GM12873 (cell line): ENCODE results near the gene FAM151A.

ENCODE experiments used
- TF ChIP-seq, protein P1 (sequence below): IDR thresholded peaks from 2 replicates; pipeline ENCODE4 v1.5.1; 2012; ENCODE audit warnings: low read depth, mild to moderate bottlenecking, moderate library complexity, low read length, control low read depth; ENCODE audit not compliant: insufficient read depth; ENCODE audit errors: missing control alignments

Gene FAM151A

DNA sequence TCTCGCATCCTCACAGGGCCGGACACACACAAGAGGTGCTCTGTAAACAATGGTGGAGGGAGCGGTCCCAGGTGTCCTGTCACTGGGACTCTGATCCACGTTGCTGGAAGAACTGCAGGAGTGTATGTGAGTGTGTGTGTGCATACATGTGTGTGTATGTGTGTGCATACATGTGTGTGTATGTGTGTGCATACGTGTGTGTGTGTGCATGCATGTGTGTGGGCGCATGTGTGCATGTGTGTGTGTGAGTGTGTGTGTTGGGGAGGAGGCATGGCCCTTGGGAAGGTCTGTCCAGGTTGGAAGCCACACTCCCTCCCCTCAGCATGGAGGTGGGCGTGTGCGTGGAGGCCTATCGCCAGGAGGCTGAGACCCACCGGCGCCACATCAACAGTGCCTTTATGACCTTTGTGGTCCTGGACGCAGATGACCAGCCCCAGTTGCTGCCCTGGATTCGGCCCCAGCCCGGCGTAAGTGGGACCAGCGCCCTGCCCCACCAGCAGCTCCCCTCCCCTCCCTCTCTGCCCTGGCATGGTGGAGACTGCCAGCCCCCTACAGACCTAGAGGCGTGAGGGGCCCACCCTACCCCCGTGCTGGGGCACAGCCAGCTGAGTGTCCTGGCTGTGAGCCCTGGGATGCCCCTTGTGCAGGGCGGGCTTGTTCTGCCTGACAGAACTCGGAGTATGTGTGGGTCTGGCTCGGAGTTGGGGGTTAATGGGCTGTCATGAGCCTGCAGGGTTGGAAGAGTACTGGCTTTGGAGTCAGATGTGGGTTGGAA lies 22.2 kb downstream of the FAM151A start:
- TF ChIP-seq, protein P1, sequence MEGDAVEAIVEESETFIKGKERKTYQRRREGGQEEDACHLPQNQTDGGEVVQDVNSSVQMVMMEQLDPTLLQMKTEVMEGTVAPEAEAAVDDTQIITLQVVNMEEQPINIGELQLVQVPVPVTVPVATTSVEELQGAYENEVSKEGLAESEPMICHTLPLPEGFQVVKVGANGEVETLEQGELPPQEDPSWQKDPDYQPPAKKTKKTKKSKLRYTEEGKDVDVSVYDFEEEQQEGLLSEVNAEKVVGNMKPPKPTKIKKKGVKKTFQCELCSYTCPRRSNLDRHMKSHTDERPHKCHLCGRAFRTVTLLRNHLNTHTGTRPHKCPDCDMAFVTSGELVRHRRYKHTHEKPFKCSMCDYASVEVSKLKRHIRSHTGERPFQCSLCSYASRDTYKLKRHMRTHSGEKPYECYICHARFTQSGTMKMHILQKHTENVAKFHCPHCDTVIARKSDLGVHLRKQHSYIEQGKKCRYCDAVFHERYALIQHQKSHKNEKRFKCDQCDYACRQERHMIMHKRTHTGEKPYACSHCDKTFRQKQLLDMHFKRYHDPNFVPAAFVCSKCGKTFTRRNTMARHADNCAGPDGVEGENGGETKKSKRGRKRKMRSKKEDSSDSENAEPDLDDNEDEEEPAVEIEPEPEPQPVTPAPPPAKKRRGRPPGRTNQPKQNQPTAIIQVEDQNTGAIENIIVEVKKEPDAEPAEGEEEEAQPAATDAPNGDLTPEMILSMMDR: no peak

DNA sequence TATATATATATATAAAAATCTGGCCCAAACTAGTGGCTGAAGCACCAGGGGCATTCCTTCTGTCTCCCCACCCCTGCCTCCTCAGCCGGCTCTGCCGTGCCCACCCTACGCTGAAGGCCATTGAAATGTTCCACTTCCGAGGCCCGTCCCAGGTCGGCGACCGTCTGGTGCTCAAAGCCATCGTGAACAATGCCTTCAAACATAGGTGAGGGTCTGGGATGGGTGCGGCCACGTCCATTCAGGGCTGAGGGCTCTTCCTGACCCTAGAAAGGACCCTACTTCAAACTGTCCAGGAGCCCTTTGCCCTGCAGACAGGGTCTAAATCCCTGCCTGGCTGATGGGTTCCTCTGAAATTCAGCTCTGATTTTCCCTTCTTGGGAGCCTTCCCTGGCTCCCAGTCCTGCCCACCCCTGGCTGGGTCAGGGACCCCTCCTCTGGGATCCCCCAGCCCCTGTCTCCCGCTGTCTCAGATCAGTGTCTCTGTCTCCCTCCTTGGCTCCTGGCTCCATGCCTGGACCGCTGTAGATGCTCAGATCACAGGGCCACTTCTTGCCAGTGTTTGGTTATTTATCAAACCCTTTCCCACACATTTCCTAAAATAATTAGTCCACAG lies 24.0 kb downstream of the FAM151A start:
- TF ChIP-seq, protein P1: no peak

DNA sequence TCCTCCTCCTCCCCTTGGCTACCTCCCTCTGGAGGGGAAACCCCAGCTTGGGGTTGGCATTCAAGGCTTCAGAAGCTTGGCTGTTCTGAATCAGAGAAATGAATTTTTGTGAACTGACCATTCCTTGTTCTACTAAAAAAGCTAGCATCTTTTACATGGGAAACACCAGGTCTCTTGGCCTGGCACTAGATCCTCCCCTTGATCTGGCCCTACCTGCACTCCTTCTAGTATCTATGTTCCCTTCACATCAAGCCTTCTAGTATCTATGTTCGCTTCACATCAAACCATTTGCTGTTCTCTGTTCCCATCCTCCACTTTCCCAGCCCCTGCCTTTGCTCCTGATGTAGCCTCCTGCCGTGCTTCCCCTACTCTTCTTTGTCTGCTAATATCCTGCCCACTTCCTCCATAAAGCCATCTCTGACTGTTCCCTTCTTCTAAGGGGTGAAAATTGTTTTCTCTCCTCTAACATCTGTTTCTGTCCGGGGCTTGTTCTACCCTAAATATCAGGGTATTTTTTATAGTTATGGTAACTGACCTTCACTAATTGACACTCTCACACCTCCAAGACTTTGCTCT lies 25.8 kb downstream of the FAM151A start:
- TF ChIP-seq, protein P1: no peak

DNA sequence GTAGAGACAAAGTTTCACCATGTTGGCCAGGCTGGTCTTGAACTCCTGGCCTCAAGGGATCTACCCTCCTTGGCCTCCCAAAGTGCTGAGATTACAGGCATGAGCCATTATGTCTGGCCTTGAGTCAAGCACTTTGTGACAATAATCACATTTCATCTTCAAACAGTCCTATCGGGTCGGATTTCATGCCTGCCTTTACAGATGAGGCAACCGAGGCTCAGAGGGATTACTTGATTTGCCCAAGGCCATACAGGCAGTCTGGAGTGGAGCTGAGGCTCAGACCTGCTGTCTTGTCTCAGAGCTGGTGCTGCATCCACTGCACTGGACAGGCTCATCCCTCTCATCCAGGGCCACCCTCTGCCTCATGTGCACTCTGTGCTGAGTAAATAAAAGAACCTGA lies 26.6 kb downstream of the FAM151A start:
- TF ChIP-seq, protein P1: no peak

DNA sequence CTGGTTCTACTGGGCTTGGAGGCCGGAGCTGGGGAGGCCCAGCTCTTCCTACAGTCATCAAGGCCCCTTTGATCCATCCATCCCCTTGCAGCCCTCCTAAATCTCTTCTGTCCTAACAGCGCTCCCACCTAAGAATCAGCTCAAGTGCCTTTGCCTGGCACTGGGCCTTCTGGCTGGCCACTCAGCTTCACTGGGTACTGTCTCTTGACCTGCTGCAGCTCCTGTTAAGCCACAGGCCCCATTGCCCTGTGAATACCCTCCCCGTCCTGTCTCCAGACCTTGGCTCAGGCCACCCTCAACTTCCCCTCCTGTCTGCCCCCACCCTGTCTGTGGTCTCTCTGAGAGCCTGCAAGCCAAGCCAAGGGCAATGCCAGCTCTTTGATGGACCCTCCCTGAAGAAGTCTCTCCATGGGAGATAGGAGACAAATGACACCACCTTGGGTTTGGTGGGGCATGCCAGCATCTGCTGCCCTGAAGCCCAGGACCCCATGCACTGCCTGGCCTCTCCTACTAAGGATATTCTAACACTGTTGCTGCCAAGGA lies 27.3 kb downstream of the FAM151A start:
- TF ChIP-seq, protein P1: no peak

DNA sequence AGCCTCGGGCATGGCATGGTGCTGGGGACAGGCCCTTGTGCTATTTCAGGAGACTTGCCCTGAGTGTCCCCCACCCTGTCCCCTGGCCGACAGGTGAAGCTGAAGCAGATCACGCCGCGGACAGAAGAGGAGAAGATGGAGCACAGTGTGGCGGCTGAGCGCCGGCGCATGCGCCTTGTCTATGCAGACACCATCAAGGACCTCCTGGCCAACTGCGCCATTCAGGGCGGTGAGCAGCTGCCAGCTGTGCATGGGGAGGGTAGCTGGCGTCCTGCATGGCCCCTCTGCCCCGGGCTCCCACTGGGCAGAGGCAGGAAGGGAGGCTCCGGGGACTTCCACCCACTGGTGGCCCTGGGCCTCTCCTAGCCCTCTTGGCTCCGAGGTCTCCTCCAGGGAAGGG lies 28.9 kb downstream of the FAM151A start:
- TF ChIP-seq, protein P1: no peak

DNA sequence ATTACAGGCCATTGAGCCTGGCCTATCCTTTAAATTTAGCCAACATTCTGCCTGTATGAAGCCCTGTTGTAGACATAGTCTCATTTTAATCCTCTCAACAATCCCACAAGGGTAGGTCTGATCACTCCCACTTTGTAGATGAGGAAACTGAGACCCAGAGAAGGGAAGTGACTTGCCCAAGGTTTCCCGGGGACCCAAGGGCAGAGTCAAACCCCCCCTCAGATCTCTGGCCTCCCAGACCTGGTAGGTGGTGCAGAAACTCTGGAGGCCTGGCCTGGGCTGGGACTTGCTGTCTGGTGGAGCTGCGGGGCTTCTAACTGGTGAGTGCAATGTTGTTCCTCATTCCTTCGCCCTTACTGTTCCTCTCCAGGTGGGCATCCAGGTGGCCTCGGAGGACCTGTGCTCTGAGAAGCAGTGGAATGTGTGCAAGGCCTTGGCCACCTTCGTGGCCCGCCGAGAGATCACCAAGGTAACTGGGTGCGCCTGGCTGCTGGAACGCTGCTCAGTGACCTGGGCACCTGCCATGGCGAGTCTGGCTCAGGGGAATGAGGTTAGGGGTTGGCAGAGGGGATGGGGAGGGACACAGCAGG lies 29.7 kb downstream of the FAM151A start:
- TF ChIP-seq, protein P1: no peak
